GM18502 (cell line): ENCODE measurements around the gene CXCL12.

Source experiments
- ATAC-seq: cut with Tn5 transposase; IDR thresholded peaks from one replicate; pipeline ENCODE4 v1.9.1; 2021; ENCODE audit warnings: mild to moderate bottlenecking; ENCODE audit not compliant: unreplicated experiment, poor library complexity

CXCL12 gene

DNA sequence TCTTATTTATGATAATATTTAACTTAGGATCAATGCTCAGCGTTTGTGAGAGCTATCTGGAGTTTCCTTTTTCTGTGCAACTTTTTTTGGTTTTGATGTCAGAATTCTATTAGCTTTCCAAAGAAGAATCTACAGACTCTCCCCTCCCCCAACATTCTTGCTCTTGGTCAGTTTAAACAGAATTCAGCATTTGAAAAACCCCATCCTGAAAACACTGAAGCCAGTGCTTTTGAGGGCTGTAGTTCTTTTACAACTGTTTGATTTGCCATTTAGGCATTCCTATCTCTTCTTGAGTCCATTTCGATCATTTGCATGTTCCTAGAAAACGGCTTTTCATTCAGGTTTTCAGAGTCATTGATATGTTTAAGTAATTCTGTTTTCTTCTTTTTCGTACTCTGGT lies 15.6 kb upstream of the CXCL12 start:
- ATAC-seq = no peak

DNA sequence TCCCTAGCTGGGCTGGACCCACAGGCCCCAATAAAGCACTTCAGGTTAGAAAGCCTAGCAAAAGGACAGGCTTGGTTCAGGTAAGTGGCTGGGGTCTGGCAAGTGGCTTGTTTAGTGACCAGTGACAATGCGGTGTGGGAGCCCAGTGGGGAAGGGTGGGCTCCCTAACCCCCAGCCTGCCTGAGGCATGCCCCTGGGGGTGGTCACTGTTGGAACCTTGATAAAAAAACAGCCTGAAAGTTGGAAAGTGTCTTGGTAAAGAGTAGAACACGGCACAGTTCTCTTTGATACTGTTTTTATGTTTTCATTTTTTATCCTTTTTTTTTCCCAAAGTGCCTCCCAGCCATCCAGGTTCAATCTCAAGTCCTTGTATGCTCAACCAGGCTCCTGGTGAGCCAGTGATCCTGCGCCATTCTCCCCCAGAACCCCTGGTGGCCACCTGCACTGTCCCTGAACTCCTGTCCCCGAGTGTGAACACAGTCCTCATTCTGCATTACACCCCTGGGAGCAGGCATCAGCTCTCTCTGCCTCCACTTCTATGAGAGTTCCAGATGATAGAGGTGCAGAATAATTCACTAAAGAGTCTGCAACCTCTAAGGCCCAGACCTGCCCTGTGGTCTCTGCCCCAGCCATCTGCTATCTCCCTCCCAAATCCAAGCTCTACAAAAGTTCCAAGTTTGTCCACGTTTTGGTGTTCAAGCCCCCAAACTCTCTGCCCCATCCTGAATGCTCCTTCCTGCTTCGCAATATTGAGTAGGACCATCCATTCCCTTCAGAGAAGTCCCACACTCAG lies 15.0 kb upstream of the CXCL12 start:
- ATAC-seq = no peak

DNA sequence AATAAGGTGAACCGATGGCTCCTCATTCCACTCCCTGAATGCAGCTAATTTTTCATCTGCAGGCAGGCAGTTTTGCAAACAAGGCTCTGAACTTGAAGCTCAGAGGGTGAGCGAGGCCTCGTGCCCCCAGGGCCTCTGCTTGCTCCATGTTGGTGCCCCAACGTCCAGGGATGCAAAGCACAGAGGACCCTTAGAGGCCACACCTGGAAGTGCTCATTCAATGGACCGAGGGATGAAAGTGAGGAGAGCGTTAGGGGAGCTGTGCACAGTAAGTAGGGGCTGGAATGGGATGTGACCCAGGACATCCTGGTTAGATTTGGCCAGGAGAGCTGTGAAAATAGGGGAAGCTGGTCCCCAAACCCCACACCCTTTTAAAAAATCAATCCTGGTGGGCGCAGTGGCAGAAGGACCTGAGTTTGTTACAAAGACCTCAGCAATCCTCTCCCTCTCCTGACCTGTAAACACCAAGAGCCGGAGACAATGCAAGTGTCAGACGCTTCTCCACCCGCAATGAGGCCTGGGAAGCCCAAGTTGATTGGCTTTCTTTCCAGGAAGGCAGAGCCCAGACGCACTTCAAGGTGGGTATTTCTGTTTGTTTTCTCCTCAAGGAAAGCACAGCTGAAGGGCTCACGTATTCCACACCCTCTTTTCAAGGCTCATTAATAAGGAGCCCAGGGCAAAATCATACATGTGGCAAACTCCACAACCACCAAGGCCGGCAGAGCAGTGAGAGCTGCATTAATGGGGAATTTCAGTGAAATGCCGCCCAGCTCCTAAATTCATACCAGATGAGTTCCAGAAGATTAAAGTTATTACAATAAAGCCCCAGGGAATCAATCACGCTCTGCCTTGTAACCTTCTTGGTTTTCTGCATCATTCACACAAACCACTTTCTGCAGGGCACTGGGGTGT lies 14.1 kb upstream of the CXCL12 start:
- ATAC-seq = no peak

DNA sequence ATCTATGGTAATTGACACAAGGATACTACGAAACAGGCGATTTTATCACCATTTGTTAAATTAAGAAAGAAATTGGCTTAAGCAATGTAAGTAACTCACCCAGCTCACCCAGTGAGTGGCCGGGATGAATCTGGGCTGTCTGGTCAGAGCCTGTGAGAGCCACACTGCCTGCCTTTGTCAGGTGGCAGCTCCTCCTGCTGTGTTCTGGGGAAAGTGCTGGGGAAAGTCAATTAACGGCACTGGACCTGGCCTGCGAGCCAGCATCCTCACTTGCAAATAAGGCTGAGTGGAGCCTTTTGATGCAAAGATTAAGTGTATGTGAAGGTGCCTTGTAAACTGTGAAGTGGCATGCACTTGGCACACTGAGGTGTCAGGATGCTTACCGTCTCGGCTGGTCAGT lies 13.4 kb upstream of the CXCL12 start:
- ATAC-seq = no peak

DNA sequence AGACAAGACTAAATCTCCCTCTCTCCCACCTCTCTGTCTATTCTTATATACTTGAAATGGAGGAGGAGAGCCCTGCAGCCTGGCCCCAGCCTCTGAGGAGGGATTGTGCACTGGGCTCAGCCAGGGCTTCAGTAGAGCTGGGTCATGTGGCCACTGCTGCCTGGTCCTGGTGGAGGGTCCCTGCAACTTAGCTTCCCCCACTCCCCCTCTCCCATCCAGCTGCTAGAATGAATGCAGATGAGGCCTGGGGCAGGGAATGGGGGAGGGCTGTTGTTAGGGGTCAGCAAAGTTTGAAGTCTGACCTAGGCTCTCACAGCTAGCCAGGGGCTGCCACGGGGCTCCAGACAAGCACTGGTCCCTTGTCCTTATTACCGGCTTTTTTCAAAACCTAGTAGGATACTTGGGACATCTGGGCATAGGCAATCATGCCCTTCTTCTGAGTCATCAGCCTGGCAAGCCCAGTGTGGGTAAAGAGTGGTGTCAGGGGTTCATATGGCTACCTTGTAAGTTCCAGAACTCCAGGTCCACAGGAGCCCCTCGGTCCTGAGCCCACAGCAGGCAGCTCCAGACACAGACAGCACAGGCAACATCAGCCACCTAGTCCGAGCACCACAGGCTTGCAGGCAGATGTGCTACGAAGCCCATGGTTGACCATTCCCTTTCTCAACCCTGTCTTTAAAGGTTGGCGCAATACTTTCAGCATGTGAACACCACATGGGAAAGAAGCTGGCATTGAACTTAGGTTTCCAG lies 12.8 kb upstream of the CXCL12 start:
- ATAC-seq = no peak

DNA sequence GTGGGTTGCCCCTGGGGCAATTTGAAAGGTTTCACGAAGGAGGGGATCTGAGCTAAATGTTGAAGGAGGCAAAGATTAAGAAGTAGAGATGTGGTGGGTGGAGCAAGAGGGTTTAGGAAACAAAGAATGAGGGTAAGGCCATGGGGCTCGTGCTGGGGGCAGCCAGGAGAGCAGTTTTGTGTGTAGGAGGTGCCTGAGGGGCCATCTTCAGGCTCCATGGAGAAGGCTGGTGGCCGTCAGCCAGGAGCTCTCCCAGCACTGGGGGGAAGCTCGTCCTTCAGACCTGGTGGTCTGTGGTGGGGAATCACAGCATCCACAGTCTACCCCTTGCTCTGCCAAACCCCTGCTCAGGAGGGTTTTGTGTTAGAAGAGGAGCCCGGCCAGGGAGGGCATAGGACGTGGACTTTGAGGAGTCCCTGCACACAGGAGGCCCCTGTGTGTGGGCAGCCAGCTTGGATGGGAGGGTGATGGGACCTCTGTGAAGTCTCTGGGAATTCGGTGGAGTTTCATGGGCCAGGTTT lies 11.8 kb upstream of the CXCL12 start:
- no peak for ATAC-seq

DNA sequence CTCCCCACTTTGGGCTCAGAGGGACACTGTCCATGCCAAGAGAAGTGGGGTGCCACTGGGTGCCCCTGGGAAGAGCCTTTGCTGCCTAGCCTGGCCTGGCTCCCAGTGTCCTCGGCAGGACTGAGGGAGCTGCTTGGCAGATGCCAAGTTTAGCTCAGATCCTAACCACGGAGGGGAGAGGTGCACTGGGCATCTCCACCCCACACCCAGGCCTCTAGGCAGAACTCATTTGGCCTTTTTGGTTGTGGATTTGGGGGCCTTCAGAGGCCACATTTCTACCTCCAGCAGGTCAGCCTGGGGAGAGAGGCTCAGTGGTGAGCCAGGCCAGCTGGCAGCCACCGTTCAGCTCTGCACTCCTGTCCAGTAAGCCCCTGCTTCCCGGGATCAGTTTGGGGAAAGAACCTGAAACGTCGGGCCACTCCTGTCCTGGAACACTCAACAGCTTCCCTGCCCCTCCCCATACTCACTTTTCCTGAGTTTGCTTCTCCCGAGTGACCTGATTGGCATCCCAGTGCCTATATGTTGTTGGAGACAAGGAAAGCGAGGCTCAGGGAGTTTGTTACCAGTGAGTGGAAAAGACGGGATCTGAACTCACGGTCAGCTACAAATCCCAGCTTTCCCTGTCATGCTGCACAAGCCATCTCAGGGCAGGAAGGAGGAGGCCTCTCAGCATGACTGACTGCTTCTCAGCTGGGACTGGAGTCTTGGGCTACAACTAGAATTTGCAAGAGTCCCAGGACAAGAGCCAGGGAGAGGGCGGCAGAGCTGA lies 11.2 kb upstream of the CXCL12 start:
- ATAC-seq = no peak

DNA sequence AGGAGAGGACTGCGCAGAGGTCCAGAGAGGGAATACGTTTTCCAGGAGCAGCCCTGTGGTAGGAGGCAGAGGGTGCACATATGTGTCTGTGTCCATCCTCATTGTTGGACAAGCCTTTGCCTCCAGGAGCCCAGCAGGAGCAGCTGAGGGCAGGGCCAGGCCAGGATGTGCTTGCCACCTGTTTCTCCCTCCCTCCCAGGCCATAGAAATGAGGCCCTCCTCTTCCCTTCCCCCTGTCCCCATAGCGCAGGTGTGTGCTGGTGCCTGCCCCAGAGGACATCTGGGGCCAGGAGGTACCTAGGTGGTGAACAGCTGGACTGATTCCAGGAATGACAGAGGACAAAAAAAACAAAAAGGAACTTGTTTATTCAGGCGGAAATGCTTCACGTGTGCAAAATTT lies 10.5 kb upstream of the CXCL12 start:
- no peak for ATAC-seq

DNA sequence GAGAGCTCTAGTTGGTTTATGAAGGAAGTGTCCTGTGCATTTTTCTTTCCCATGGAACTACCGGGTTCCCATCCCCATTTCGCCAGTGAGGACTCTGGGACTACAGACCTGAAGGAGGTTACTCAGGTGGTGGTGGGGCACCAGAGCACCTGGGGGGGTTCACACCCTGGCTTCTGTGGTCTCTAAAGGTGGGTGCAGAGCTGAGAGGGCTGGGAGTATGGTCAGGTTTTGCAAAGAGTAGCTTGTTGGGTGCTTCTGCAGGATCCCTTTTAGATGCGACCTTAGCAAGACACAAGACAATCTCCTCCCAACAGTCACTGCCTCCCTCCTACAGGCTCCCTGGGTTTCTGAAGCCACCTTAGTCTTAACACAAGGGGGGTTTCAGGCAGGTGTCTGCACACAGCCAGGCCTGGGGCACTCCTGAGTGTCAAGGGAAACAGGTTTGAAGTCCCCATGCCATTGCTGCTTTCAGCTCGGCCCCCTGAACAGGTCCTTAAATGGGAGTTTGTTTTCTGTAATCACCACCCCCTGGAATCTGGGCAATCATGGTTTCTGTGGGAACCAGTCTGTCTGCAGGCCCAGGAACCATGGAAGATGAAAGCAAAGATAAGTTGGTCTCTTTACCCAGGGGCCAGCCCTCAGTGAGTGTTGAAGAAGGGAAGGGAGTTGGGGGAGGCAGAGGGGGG lies 9.9 kb upstream of the CXCL12 start:
- ATAC-seq = no peak

DNA sequence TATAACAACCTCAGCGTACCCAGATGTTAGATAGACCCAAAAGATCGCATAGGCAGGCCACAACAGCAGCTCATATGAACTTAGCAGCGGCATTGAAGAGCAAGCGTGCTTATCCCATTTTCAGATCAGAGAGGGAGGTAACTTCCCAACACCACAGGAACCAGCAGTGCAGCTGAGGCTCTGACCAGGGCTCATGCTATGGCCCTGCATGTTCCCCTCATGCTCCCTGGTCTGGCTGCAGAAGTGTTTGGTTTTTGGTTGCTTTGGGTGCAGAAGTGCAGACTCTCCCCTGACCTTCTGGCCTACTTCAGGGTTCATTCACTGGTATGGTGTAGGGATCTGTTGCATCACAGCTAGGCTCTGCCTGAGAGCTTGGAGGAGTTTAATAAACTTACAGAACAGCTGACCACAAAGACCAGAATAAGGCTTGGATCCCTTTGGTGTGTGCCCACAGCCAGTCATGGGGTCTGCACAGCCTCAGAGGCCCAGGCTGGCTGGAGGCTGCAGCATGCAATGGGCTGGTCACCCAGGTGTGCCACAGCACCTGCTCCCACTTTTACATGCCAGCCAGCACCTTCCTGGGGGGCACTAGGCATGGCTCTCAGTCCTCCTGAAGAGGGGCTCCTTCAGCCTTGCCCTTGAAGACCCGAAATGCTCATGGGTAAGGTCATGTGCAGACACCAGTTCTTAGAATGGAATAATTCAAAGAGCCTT lies 9.1 kb upstream of the CXCL12 start:
- ATAC-seq = no peak

DNA sequence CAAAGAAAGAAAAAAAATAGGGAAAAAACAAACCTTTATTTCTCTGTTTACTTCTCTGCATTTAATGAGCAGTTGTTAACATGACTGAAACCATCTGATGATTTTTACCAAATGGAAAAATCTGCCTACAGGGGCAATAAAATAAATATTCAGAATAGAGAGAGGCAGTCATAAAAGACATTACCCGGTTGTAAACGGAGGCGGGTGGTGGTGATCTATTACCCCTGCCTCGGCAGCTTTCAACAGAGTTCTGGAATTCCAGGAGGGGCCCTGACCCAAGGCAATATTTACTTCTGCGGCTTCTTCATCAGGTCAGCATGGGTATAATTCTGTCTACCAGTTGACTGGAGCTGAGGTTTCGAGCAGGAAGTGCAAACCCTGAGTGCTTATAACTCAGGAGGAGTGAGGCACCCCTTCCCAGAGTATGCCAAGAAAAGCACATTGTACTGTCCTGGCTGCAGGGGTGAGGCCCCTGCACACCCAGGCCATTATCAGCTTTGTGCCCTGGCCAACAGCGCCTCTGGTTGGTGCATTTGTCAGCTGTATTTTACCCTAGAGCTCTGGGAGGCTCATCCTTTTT lies 8.2 kb upstream of the CXCL12 start:
- ATAC-seq = no peak

DNA sequence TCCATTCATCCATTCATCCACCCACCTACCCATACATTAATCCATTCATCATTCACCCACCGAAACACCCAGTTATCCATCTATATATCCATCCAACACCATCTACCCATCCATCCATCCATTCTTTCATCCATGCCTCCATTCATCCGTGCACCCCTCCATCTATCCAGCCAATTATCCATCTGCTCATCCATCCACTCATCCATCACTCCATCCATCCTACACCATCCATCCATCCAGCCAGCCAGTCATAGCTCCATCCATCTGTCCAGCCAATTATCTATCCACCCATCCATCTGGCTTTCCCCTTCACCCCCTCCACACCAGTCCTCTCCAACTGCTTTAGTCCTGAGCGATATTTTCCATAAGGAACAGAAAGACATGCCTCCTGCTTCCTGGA lies 7.5 kb upstream of the CXCL12 start:
- ATAC-seq = no peak

DNA sequence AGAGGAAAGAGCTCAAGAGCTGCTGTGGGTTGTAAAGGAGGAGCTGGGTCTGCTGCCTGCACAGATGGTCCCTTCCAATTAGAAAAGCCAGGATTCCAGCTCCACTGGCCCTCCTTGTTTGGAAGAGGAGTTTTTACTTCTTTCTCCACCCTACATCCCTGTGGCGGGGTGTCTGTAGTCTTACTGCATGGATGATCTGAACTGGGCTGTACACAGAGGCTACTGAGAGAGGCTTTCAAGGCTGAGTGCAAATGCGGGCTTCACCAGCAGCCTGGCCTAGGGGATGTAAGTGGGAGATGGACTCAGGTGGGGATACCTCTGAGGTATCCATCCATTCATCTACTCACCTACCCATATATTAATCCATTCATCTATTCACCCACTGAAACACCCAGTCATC lies 7.1 kb upstream of the CXCL12 start:
- no peak for ATAC-seq

DNA sequence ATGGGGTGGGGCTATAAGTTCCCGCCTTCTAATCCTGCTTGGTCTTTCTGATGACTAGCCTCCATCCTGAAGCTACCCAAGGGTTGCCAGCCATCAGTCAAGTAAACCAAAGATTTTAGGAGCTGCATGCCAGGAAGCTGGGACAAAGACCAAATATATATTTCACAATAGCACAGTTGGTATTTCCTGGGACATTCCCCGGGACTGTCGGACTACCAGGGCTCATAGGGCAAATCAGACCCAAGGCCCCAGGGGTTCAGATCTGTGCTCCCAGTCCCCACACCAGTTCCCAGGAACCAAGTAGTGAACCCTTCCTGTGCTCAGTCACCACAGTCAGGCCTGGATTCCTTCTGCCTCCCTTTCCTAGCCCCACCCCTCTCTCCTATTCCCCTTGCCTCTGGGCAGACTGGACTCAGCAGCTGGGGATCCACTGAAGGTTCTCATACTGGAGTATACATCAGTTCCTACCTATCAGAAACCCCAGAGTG lies 5.7 kb upstream of the CXCL12 start:
- no peak for ATAC-seq

DNA sequence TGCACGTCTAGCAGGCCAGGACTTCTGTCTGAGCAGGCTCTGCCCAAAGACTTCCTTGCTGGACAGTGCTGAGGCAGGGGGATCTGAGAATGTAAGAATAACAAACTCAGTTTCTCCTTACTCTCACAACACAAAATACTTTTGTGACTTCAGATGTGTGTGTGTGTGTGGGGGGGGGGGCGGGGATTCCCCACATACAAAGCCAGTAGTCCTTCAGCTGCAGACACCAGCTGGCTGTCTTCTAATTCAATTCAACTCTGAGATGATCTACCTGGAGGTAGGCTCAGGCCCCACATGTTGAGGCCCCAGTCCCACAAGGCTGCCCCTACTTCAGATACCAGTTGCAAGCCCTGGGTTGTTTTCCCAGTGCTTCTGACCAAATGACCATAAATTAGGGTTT lies 4.7 kb upstream of the CXCL12 start:
- no peak for ATAC-seq

DNA sequence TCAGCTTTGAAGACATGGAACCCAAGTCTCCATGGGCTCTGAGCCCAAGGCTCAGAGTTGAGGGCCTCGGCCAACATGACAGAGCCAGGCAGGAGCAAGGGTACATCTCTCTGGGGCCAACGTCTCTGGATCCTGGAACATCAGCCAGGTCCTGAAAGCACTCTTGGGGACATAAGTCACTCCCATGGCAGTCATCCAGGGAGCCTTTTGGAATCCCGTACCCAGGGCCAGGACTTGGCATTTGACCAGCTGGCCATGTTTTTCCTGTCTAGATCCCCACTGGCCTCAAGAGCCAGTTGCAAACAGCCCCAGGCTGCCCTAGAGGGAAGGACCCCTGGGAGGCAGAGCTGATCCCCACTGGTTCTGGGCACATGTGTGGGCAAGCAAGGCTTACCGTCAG lies 4.3 kb upstream of the CXCL12 start:
- no peak for ATAC-seq

DNA sequence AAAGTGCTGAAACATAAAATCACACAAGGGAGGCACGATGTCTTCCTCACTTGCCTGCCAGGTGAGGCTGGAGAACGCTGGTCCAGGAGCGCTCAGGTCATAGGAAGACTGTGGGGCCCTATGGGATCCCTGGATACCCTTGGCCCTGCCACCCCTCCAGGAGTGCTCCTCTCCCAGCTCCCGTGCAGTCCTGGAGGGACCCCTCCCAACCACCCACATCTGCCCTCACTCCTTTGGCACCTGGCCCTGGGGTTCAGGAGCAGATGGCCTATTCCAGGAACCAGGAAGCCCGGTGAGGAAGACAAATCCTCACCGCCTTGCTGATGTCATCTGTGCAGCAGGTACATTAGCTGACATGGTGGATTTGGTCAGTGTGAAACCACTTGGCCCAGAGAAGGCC lies 3.7 kb upstream of the CXCL12 start:
- ATAC-seq = no peak

DNA sequence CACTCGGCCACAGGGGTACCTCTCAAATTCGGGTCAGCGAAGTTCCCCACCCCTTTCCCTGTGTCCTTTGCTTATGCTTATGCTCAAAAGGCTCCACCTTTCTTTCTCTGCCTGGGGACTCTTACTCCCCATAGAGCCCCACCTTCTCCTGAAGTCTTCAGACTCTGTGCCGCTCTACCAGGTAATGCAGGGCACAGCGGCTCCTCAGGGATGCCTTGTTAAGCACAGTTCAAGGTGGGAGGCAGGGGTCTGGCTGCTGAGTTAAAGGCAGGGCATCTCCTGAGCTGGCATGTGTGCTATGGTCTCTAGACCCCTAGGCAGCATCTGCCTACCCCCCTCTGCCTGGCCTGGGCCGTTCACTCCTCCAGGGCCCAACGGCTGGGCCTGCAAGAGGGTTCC lies 3.0 kb upstream of the CXCL12 start:
- ATAC-seq = no peak
